PC-3 (cell line): ENCODE data around the gene PRDM8. TPM values are rescaled to one million over a fixed set of nuclear protein-coding genes. Genes with fewer than 3 reads are reported as not detected.

Source experiments
- ATAC-seq: fragments of 200-7000 bp; cut with Tn5 transposase; 2 replicates; pipeline ENCODE4 v1.9.1; 2020; ENCODE audit warnings: mild to moderate bottlenecking, moderate library complexity
- BruUV-seq: library from RNA; stranded (reverse); fragments of 400-500 nt; replicated peaks from 2 replicates; lab custom pipeline; 2021; lab: Mats Ljungman, UMichigan
- CTCF ChIA-PET: fragments of 300-600 bp; sonication (Branson Sonifier 250); formaldehyde crosslinking; loops from one replicate; lab custom pipeline; 2022; ENCODE audit warnings: antibody characterized with exemption; lab: Charles Lee
- POLR2A ChIA-PET: fragments of 300-600 bp; sonication (Branson Sonifier 250); formaldehyde crosslinking; loops from one replicate; lab custom pipeline; 2022; ENCODE audit warnings: antibody characterized with exemption; ENCODE audit not compliant: unreplicated experiment; lab: Charles Lee
- DNase-seq: peaks from one replicate; pipeline ENCODE4 v3.0.0-alpha.2; 2015
- H2AFZ ChIP-seq: fragments of 300-600 bp; sonication (generic); 2 replicates; pipeline ENCODE4 v1.6.0; 2016; ENCODE audit warnings: antibody characterized with exemption, low read length
- H3F3A ChIP-seq: fragments of 300-600 bp; sonication (generic); one replicate; pipeline ENCODE4 v1.6.0; 2017; ENCODE audit warnings: antibody characterized with exemption, low read length, control low read depth, mild to moderate bottlenecking; ENCODE audit not compliant: unreplicated experiment
- H3K27ac ChIP-seq: fragments of 300-600 bp; sonication (generic); 2 replicates; pipeline ENCODE4 v1.5.1; 2016; ENCODE audit warnings: mild to moderate bottlenecking, low read length
- H3K27me3 ChIP-seq: fragments of 300-600 bp; sonication (generic); 2 replicates; pipeline ENCODE4 v1.6.1; 2016; ENCODE audit warnings: low read length, mixed read lengths
- H3K36me3 ChIP-seq: fragments of 300-600 bp; sonication (generic); 2 replicates; pipeline ENCODE4 v1.6.1; 2016; ENCODE audit warnings: low read depth, mixed run types, low read length, mixed read lengths
- H3K4me1 ChIP-seq: fragments of 300-600 bp; sonication (generic); 2 replicates; pipeline ENCODE4 v1.5.1; 2016; ENCODE audit warnings: low read length; ENCODE audit not compliant: insufficient read depth
- H3K4me2 ChIP-seq: fragments of 300-600 bp; sonication (generic); 2 replicates; pipeline ENCODE4 v1.6.0; 2016; ENCODE audit warnings: low read length
- H3K4me3 ChIP-seq: fragments of 300-600 bp; sonication (generic); 2 replicates; pipeline ENCODE4 v1.5.1; 2016; ENCODE audit warnings: mild to moderate bottlenecking, low read length, mixed read lengths
- H3K79me2 ChIP-seq: fragments of 300-600 bp; sonication (generic); 2 replicates; pipeline ENCODE4 v1.6.1; 2017; ENCODE audit warnings: low read length, mixed read lengths
- H3K9ac ChIP-seq: fragments of 300-600 bp; sonication (generic); 2 replicates; pipeline ENCODE4 v1.6.0; 2016; ENCODE audit warnings: mild to moderate bottlenecking, low read length
- H3K9me2 ChIP-seq: fragments of 300-600 bp; sonication (generic); replicated peaks from 2 replicates; pipeline ENCODE4 v1.6.1; 2016; ENCODE audit warnings: mixed run types, low read length, mixed read lengths
- H3K9me3 ChIP-seq: fragments of 300-600 bp; sonication (generic); 2 replicates; pipeline ENCODE4 v1.6.1; 2016; ENCODE audit warnings: low read length, mixed read lengths
- H4K20me1 ChIP-seq: fragments of 300-600 bp; sonication (generic); 2 replicates; pipeline ENCODE4 v1.6.1; 2016; ENCODE audit warnings: low read length, mixed read lengths
- CTCF ChIP-seq: fragments of 300-600 bp; sonication (generic); conservative IDR thresholded peaks from 2 replicates; pipeline ENCODE4 v1.5.1; 2017; ENCODE audit warnings: antibody characterized with exemption, low read depth, mild to moderate bottlenecking, low read length
- EZH2 ChIP-seq: fragments of 300-600 bp; sonication (generic); IDR thresholded peaks from one replicate; pipeline ENCODE4 v1.6.1; 2017; ENCODE audit warnings: antibody characterized with exemption, mild to moderate bottlenecking, low read length; ENCODE audit not compliant: unreplicated experiment
- EZH2phosphoT487 ChIP-seq: fragments of 300-600 bp; sonication (generic); IDR thresholded peaks from 2 replicates; pipeline ENCODE4 v1.6.1; 2018; ENCODE audit warnings: mild to moderate bottlenecking, antibody characterized with exemption, low read length, borderline replicate concordance
- intact Hi-C: fragments of 100-400 bp; cut with micrococcal nuclease; formaldehyde crosslinking; loops from 2 replicates; pipeline ENCODE4 v1.9.0; 2023
- total RNA-seq: library from RNA; depleted of rRNA; stranded (reverse); fragments of >200 nt; gene quantifications from 2 replicates; pipeline ENCODE4 v1.2.3, GENCODE V29; 2014

Gene PRDM8
- total RNA-seq, 1 experiment from 2014 or later: 8.9 TPM

- no peak overlapping the region for H2AFZ ChIP-seq
- no peak for DNase-seq
- H3K4me3 ChIP-seq: no peak overlapping the region
- no peak for TF ChIP-seq EZH2
- no peak for TF ChIP-seq EZH2phosphoT487
- no peak for TF ChIP-seq CTCF
- intact Hi-C loops: no loop called here
- H3K27ac ChIP-seq: no peak overlapping the region
- no peaks in the 10 kb centered on the region for H3K4me1 ChIP-seq
- ChIA-PET POLR2A (no interaction called here), CTCF (interaction anchor here (0.6 kb wide), 1 partner anchor 183 kb away, joined by 3 read pairs; no protein-coding TSS in a partner anchor)
- no TSS peak for BruUV-seq
- H3K27me3 ChIP-seq: no peaks in the 10 kb centered on the region
- no peak overlapping the region for H3K4me2 ChIP-seq
- H3K79me2 ChIP-seq: no peaks in the 10 kb centered on the region
- H3K36me3 ChIP-seq: no peaks in the 10 kb centered on the region
- no peaks in the 10 kb centered on the region for H3K9me2 ChIP-seq
- no peaks in the 10 kb centered on the region for H4K20me1 ChIP-seq
- no peaks in the 10 kb centered on the region for H3K9me3 ChIP-seq
- H3F3A ChIP-seq: no peaks in the 10 kb centered on the region
- H3K9ac ChIP-seq: no peak overlapping the region
- ATAC-seq: no peak
These were observed 2.6 kb downstream of the PRDM8 start for GRCh38 chr4:80199947-80200346.

- no peak for DNase-seq
- Histone ChIP-seq H3K27ac (no peak overlapping the region), H4K20me1 (no peaks in the 10 kb centered on the region), H3K9me2 (no peaks in the 10 kb centered on the region), H3K4me3 (no peak overlapping the region), H3K27me3 (no peaks in the 10 kb centered on the region), H3K79me2 (no peaks in the 10 kb centered on the region), H2AFZ (peak overlapping the region; percentile 4; the same call in 1 of the 2 replicates), H3K4me2 (peak overlapping the region; percentile 51), H3K9ac (no peak overlapping the region), H3K9me3 (no peaks in the 10 kb centered on the region), H3K4me1 (no peaks in the 10 kb centered on the region), H3K36me3 (no peaks in the 10 kb centered on the region), H3F3A (no peaks in the 10 kb centered on the region)
- ChIA-PET CTCF (no interaction called here), POLR2A (interaction anchor here (0.7 kb wide), 1 partner anchor 95 kb away, joined by 7 read pairs; no protein-coding TSS in a partner anchor)
- TF ChIP-seq EZH2 (no peak), EZH2phosphoT487 (no peak), CTCF (no peak)
- no peak for ATAC-seq
- intact Hi-C loops: no loop called here
- TSS peak; percentile 1 for BruUV-seq
These were observed 4.2 kb downstream of the PRDM8 start for GRCh38 chr4:80201252-80202151.
